Activated CD8-positive, alpha-beta memory T cell treated with anti-CD3 and anti-CD28 coated beads, Interleukin-2, amount 10 ng/mL, durations not matched to agents 7 days and 5 days (primary cell): ENCODE measurements around the gene KIRREL3. TPM values are rescaled to one million over a fixed set of nuclear protein-coding genes. Genes with fewer than 3 reads are reported as not detected.

ENCODE experiments used
- ATAC-seq: fragments of 150-1000 bp; cut with Tn5 transposase; one replicate; pipeline ENCODE4 v1.10.0; 2021; ENCODE audit warnings: moderate library complexity
- CTCF ChIA-PET: fragments of 350-600 bp; sonication (Branson Sonifier 250); formaldehyde crosslinking; loops from one replicate; lab custom pipeline; 2021; ENCODE audit warnings: antibody characterized with exemption; lab: Charles Lee
- DNase-seq: peaks from one replicate; pipeline ENCODE4 v3.0.0-alpha.2; 2020
- H3K27ac Mint-ChIP-seq: one replicate; pipeline ENCODE4 v1.8.0; 2021; ENCODE audit warnings: mild to moderate bottlenecking, mixed read lengths
- H3K27me3 Mint-ChIP-seq: one replicate; pipeline ENCODE4 v1.8.0; 2021; ENCODE audit warnings: mixed read lengths
- H3K36me3 Mint-ChIP-seq: one replicate; pipeline ENCODE4 v1.8.0; 2021; ENCODE audit warnings: mild to moderate bottlenecking, mixed read lengths
- H3K4me1 Mint-ChIP-seq: one replicate; pipeline ENCODE4 v1.8.0; 2021; ENCODE audit warnings: mixed read lengths
- H3K4me3 Mint-ChIP-seq: one replicate; pipeline ENCODE4 v1.8.0; 2021; ENCODE audit warnings: mild to moderate bottlenecking, moderate library complexity, mixed read lengths
- H3K9me3 Mint-ChIP-seq: one replicate; pipeline ENCODE4 v1.8.0; 2022; ENCODE audit warnings: low read depth, mixed read lengths
- total RNA-seq, 2 experiments: library from RNA; stranded (reverse); gene quantifications; one replicate each; pipeline ENCODE4 v1.2.3, GENCODE V29; 2021

Gene KIRREL3
- total RNA-seq, 2 experiments from 2014 or later, result not detected

DNA sequence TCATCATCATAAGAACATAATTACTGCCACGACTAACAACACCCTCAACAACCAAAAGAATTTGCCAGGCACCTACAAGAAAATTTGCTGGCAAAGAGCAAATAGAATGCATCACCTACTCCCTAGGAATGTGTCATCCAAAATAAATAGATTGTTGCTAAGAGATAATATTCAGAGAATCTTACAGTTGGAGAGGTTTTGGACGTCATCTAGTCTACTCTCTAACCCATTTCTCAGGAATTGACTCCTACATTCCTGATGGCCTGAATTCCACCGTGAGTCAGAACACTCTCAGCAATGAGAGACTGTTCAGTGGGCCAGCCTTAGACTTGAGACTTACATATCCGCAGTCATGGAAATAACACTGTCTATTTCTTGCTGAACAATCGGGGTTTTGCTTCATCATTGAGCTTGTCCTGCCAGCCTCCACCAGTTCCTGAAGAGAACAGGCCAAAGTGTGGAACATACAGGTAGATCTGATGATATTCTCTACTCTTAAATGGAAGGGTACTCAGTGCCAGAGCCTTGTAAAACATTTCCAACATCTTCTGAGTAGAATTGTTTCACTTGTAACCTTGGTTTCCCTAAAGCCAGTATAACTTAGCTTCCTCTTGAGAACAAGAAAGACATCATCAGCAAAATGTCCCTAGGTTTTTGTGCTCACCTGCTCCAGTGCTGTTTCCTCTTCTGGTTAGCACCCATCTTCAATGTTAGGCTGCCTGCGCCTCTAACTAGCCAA is 8.3 kb downstream of the KIRREL3 start:
- Mint-ChIP-seq H3K4me1 (no peaks in the 10 kb centered on the region), H3K4me3 (no peak overlapping the region)
- CTCF ChIA-PET, result interaction anchor here (1.5 to 3.4 kb wide), 2 partner anchors 276 to 551 kb away, joined by 4 to 17 read pairs; no protein-coding TSS in a partner anchor

DNA sequence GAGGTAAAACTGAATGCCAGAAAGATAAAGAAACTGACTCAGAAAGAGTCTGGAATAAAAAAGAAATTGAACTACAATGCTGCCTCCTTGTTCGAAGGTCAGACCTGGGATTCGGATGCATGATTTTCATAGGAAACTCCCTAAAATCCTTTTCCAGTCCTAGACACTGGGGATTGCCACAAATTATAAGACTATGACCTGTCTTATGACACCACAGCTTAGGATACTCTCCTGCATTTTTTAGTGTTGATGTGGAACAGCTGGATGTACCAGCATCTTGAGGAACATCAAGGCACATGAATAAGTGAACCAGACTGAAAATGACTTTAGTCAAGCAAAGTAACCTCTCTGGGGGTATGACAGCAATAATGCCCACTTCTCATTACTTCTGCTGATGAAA is 9.0 kb downstream of the KIRREL3 start:
- Mint-ChIP-seq H3K9me3 (no peaks in the 10 kb centered on the region), H3K36me3 (no peaks in the 10 kb centered on the region), H3K4me3 (no peak overlapping the region), H3K27me3 (peaks cover 10% of the 10 kb centered on the region), H3K27ac (no peak overlapping the region), H3K4me1 (no peaks in the 10 kb centered on the region)
- ATAC-seq, result no peak
- DNase-seq, result no peak
- CTCF ChIA-PET, result interaction anchor here (1.5 to 3.4 kb wide), 4 partner anchors 8 to 550 kb away, joined by 4 to 17 read pairs (median 5); no protein-coding TSS in a partner anchor

More for the DNA sequence above, 8.3 kb downstream of the KIRREL3 start:
- ATAC-seq (no peak), DNase-seq (no peak)
- Mint-ChIP-seq H3K9me3 (no peaks in the 10 kb centered on the region), H3K27ac (no peak overlapping the region), H3K27me3 (peaks cover 10% of the 10 kb centered on the region), H3K36me3 (no peaks in the 10 kb centered on the region)

DNA sequence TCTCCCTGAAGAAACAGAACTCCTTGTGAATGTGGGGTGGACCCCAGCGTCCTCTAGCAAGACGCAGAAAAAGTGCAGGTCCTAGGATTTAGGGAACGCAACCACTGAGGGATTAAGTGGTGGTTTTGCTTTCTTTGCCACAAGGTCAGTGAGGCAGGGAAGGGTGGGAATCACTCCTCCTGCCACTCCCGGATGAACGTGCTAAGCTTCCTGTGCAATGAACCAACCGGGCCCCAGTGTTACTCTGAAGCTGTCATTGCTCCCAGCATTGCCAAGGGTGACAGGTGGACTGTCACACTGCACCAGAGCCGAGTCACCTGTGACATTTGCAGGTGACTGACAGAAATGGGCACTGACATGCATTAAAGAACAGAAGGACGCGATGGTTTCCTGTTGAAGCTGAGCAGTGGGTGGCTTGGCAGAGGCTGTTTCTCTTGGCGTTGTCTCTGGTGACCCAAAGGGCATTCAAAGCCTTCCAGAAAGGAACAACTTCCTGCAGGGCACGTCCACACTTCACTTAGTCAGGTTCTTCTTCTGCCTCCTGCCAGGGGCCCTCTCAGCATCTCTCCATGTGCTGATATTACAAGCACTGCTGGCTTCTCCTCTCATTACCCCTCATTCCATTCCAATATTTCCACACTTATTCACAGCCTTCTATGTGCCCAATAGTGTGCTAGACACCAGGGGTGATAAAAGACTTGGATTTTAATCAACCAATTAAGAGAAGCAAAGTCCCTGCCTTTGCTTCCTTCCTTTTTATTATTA is 9.7 kb downstream of the KIRREL3 start:
- Mint-ChIP-seq H3K9me3 (no peaks in the 10 kb centered on the region), H3K4me1 (no peaks in the 10 kb centered on the region), H3K27ac (no peak overlapping the region), H3K4me3 (no peak overlapping the region), H3K27me3 (peaks cover 10% of the 10 kb centered on the region), H3K36me3 (no peaks in the 10 kb centered on the region)
- DNase-seq, result no peak
- CTCF ChIA-PET, result interaction anchor here (1.3 to 3.4 kb wide), 7 partner anchors 9 to 549 kb away, joined by 4 to 17 read pairs (median 4); no protein-coding TSS in a partner anchor
- no peak for ATAC-seq

DNA sequence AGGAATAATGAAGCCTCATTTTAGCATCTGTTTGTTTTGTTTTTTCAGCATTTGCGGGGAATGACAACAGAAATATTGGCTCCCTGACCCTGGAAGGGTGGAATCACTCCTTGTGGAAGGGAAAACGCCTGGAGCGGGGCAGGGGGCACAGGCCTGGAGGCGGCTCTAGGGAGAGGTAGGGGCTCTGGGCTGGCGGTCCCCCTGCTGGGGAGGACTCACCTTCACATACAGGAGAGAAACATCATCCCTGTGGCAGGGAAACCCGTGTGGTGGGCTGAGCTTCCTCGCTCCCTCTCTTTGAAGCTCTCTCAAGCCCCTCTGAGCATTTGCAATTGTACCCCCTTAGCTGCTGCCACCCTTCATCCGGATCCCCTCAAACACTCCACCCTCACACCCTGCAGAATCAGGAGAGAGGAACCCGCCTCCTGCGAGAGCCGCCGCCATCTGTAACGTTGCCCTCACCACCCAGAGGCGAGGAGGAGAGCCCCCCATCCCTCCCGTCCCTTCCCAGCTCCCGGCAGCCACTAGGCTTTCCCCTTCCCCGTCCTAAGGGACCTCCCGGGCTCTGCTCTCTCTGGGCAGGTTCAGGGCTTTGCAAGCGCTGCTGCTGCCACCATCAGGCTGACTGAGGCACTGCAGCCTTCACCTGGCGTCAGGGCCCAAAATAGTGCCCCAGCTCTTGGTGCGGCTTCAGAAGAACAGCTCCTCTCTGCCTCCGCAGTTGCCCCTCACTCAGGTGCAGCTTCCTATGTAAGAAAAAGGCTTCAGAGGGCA is 10.4 kb downstream of the KIRREL3 start:
- DNase-seq (peak; percentile 67), ATAC-seq (peak; percentile 70)
- no peaks in the 10 kb centered on the region for H3K36me3 Mint-ChIP-seq
- no peaks in the 10 kb centered on the region for H3K9me3 Mint-ChIP-seq
- H3K4me1 Mint-ChIP-seq, result no peaks in the 10 kb centered on the region
- H3K27me3 Mint-ChIP-seq, result peaks cover 10% of the 10 kb centered on the region
- CTCF ChIA-PET, result interaction anchor here (1.3 to 3.4 kb wide), 7 partner anchors 9 to 549 kb away, joined by 4 to 17 read pairs (median 4); no protein-coding TSS in a partner anchor
- no peak overlapping the region for H3K4me3 Mint-ChIP-seq
- H3K27ac Mint-ChIP-seq, result no peak overlapping the region

DNA sequence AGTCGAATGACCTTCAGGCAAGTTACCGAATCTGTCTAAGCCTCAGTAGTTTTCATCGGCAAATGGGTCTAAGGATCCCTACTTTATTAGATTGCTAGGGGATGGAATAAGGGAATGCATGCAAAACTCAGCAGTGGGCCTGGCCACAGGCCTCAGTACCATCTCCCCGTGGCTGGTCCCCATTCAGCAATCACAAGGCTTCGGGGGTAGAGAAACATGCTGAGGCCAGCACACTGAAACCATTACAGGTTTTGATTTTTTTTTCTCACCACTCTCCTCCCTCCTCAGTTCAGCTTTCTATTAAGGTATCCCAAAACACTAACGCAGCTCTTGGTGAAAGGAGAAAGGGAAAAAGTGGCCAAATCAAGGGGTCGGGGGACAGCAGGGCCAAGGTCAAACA is 11.9 kb downstream of the KIRREL3 start:
- ATAC-seq, result no peak
- H3K27me3 Mint-ChIP-seq, result peaks cover 10% of the 10 kb centered on the region
- H3K27ac Mint-ChIP-seq, result no peak overlapping the region
- H3K4me1 Mint-ChIP-seq, result no peaks in the 10 kb centered on the region
- CTCF ChIA-PET, result interaction anchor here (0.6 to 1.8 kb wide), 3 partner anchors 103 to 680 kb away, joined by 3 to 5 read pairs (median 4); no protein-coding TSS in a partner anchor
- no peaks in the 10 kb centered on the region for H3K9me3 Mint-ChIP-seq
- no peak for DNase-seq
- H3K36me3 Mint-ChIP-seq, result no peaks in the 10 kb centered on the region
- H3K4me3 Mint-ChIP-seq, result no peak overlapping the region

DNA sequence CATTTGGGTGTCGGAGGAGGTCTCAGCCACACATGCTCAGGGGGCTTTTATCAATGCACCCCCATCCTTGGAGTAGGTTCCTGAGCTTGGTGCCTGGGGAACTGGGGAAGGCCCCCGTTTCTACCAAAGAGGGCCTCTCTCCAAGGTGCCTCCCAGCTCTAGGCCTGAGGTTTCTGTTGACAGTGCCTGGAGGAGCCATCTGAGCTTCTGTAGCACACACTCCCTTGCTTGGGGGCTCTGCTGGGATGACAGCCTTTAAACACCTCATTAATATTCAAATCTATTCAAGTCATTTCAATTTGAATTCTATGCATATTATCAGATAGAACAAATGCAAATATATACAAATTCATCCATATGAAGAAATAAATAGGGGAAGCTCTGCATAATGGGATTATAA is 18.9 kb downstream of the KIRREL3 start:
- Mint-ChIP-seq H3K4me3 (no peak overlapping the region), H3K4me1 (no peaks in the 10 kb centered on the region), H3K36me3 (no peaks in the 10 kb centered on the region), H3K27me3 (peaks cover 12% of the 10 kb centered on the region), H3K9me3 (no peaks in the 10 kb centered on the region), H3K27ac (no peak overlapping the region)
- CTCF ChIA-PET, result interaction anchor here (1.4 kb wide), 1 partner anchor 9 kb away, joined by 5 read pairs; no protein-coding TSS in a partner anchor
- DNase-seq (no peak), ATAC-seq (no peak)

DNA sequence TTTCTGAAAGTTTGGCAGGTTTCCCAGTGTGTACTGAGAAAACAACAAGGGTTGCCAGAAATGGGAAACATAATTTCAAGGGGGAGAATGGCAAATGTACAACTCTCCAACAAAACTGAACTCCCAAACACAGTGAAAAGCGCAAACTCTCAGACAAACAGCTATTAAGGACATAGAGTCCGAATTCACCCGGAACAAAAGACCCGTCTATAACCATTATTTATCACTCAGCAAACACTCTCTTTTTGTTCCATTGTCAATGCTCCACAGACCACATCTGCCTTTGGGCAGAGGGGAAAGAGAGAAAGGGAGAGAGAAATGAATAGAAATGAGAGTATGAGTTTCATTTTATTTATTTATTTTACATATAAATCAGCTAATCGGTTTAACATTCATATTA is 21.7 kb downstream of the KIRREL3 start:
- Mint-ChIP-seq H3K27me3 (peaks cover 12% of the 10 kb centered on the region), H3K9me3 (no peaks in the 10 kb centered on the region), H3K36me3 (no peaks in the 10 kb centered on the region), H3K27ac (no peak overlapping the region), H3K4me1 (no peaks in the 10 kb centered on the region), H3K4me3 (no peak overlapping the region)
- CTCF ChIA-PET, result no interaction called here
- no peak for DNase-seq
- ATAC-seq, result no peak

DNA sequence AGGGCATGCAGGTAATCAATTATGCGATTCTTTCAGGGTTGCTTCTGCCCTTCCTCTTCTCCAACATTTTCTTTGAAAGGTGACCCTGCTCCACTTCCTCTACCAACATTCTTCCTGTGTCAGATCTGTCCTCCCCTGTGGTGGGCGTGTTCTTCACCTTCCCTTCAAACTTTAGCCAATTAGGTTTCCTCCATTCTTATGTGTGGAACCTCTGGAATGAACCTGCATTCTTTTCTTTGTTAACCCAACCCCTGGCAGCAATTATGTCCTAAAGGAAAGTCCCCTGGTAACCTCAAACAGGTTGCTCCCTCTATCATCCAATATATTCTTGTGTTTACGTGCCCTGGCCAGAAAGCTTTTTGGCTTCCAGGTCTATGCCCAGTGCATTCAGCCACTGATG is 22.4 kb downstream of the KIRREL3 start:
- ATAC-seq (no peak), DNase-seq (no peak)
- Mint-ChIP-seq H3K36me3 (no peaks in the 10 kb centered on the region), H3K9me3 (no peaks in the 10 kb centered on the region), H3K27ac (no peak overlapping the region), H3K4me3 (no peak overlapping the region), H3K27me3 (peaks cover 12% of the 10 kb centered on the region), H3K4me1 (no peaks in the 10 kb centered on the region)
- CTCF ChIA-PET, result no interaction called here

DNA sequence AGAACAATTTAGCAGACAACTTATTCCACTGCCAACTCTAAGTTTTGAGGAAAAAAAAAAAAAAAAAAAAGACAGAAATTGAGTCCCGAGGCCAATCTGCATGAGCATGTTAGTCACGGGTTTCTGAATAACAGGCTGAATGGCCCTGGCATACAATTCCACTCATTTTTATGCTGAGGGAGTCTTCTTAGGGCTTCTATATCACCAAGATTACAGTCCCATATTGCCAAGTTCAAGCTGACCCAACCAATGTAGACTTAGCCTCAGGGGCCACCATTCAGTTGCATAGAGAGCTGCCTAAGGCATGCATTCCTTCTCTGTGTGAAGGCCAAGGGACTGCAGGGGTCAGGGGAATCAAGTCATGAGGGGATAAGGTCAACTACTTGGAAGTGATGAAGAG is 27.5 kb downstream of the KIRREL3 start:
- peaks cover 20% of the 10 kb centered on the region for H3K27me3 Mint-ChIP-seq
- no peak overlapping the region for H3K4me3 Mint-ChIP-seq
- no peaks in the 10 kb centered on the region for H3K36me3 Mint-ChIP-seq
- ATAC-seq (no peak), DNase-seq (no peak)
- CTCF ChIA-PET, result no interaction called here
- no peaks in the 10 kb centered on the region for H3K4me1 Mint-ChIP-seq
- H3K9me3 Mint-ChIP-seq, result no peaks in the 10 kb centered on the region
- no peak overlapping the region for H3K27ac Mint-ChIP-seq

DNA sequence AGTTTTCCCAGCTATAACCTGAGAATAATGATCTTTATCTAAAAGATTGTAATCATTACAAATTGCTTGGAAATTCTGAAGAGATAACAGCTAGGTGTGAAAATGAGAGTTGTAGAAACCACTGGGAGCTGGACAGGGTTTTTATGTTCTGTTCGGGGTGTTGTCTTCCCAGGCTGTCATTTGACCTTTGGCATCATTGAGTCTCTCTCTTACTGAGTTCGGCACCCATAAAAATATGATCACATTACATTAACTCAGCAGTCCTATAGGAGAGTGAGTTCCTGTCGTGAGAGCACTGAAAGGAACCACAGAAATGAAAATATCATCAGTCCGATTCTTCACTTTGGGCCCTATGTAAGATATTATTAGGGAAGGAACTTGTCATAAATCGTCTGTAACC is 29.3 kb downstream of the KIRREL3 start:
- CTCF ChIA-PET, result no interaction called here
- DNase-seq (no peak), ATAC-seq (no peak)
- Mint-ChIP-seq H3K4me1 (no peaks in the 10 kb centered on the region), H3K36me3 (no peaks in the 10 kb centered on the region), H3K27me3 (peaks cover 18% of the 10 kb centered on the region), H3K27ac (no peak overlapping the region), H3K9me3 (no peaks in the 10 kb centered on the region), H3K4me3 (no peak overlapping the region)

DNA sequence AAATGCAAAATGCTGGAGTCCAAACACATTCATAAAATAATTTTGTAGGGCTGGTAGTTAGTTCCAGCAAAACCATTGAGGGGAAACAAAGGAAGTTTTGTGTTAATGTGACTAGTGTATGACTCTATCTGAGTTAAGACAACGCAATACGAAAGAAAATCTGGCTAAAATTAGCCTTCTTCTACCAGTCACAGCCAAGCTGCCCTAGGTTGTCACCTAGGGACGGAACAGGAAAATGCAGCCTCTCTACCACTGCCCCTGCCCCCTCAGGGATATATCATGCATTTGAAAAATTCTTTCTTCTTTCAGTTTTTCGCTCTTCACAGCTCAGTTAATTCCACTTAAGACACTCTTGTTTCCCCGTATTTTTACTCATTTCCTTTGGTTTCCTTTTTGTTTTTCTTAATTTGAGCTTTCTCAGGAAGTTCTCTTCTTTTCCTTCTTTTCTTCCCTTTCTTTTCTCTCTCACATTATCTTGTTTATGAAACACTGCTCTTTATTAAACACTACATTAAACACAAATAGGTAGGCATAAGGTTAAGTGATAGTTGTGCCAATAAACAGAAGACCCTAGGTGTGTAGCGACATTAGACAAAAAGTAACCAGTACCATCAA is 30.6 kb downstream of the KIRREL3 start:
- CTCF ChIA-PET, result no interaction called here
- H3K36me3 Mint-ChIP-seq, result no peaks in the 10 kb centered on the region
- H3K9me3 Mint-ChIP-seq, result no peaks in the 10 kb centered on the region
- no peak overlapping the region for H3K27ac Mint-ChIP-seq
- no peak for ATAC-seq
- H3K4me3 Mint-ChIP-seq, result no peak overlapping the region
- DNase-seq, result no peak
- H3K27me3 Mint-ChIP-seq, result peaks cover 18% of the 10 kb centered on the region
- no peaks in the 10 kb centered on the region for H3K4me1 Mint-ChIP-seq

DNA sequence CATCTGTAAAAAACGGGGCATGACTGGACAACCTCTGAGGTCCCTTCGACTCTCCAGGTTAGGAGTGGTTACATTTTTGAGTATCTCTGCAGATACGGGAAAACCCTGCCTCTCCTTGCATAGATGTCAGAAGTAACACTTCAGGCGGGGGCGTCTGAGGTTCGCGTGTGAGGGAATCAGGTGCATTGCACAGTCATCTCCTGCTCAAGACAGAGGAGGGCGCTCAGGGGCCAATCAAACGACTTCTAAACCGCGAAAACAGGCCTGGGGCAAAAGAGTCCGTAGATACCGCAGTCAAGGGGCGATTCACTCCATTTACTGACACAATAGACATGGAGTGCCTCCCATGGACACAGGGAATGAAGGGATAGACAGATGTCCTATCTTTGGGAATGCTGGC is 31.7 kb downstream of the KIRREL3 start:
- DNase-seq (no peak), ATAC-seq (no peak)
- Mint-ChIP-seq H3K4me1 (no peaks in the 10 kb centered on the region), H3K27ac (no peak overlapping the region), H3K27me3 (peaks cover 18% of the 10 kb centered on the region), H3K36me3 (no peaks in the 10 kb centered on the region), H3K9me3 (no peaks in the 10 kb centered on the region), H3K4me3 (no peak overlapping the region)
- CTCF ChIA-PET, result no interaction called here

DNA sequence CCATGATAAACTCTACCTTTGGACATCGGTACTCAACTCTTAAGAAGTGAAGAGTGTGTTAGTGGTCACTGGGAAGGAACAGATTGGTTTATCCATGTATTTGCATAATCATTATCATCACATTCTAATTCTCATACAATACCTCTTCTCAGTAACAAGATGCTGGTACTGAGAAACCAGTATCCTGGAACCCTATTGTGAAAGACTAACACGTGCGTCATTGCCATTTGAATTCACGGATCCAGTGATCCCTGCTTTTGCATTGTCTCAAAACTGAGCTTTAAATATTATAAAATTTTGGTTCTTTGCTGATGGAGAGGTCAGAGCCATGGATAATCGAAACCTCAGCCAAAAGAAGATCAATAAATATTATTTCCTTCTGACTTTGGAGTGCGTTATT is 35.2 kb downstream of the KIRREL3 start:
- H3K4me1 Mint-ChIP-seq, result no peaks in the 10 kb centered on the region
- no peak overlapping the region for H3K4me3 Mint-ChIP-seq
- DNase-seq, result no peak
- no peak for ATAC-seq
- H3K9me3 Mint-ChIP-seq, result no peaks in the 10 kb centered on the region
- no peaks in the 10 kb centered on the region for H3K36me3 Mint-ChIP-seq
- H3K27ac Mint-ChIP-seq, result no peak overlapping the region
- H3K27me3 Mint-ChIP-seq, result peaks cover 16% of the 10 kb centered on the region
- CTCF ChIA-PET, result no interaction called here
